GM18499 (cell line): ENCODE results near the gene CPO.

Experiments used
- ATAC-seq: cut with Tn5 transposase; IDR thresholded peaks from one replicate; pipeline ENCODE4 v1.9.1; 2021; ENCODE audit warnings: moderate number of reproducible peaks; ENCODE audit not compliant: insufficient read depth, unreplicated experiment

The CPO gene

GRCh38 chr2:207008105-207008990 is 69.0 kb downstream of the CPO start:
- ATAC-seq: no peak

GRCh38 chr2:207012461-207012860 is 73.1 kb downstream of the CPO start:
- no peak for ATAC-seq

DNA sequence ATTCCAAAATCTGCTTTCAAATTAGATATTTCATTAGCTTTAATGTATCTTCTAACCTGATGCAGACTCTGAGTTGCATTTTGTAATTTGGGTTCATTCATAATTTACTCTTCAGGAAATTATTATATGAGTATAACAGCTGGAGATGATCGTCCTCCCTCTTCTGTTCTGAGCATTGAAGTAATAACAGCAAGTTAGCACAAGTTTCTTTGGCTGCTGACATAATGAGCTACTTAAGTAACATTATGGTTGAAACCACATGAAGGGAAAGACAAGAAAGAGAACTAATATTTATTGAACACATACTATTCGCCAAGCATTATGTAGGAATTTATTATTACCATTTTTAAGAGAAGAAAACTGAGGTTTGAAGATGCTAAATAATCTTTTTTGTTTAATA is 75.1 kb downstream of the CPO start:
- ATAC-seq: no peak

DNA sequence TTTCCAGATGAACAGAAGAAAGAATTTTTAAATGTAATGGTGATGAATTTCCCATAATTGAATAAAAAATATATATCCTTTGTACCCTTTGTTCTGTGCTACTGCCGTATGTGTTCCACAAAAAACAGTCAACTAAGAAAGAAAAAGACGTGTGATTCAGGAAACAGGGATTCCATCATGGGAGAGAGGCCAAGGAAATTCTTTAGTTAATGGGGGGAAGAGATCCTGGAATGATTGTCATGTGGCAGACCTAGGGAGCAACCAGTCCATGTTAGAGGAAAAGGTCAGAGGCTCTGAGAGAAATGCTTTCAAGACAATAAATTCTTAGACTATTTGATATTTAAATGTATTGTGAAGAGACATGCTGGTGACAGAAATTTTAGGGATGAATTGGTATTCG is 76.6 kb downstream of the CPO start:
- ATAC-seq: no peak
